ENCODE results near the gene RAD18.

DNA sequence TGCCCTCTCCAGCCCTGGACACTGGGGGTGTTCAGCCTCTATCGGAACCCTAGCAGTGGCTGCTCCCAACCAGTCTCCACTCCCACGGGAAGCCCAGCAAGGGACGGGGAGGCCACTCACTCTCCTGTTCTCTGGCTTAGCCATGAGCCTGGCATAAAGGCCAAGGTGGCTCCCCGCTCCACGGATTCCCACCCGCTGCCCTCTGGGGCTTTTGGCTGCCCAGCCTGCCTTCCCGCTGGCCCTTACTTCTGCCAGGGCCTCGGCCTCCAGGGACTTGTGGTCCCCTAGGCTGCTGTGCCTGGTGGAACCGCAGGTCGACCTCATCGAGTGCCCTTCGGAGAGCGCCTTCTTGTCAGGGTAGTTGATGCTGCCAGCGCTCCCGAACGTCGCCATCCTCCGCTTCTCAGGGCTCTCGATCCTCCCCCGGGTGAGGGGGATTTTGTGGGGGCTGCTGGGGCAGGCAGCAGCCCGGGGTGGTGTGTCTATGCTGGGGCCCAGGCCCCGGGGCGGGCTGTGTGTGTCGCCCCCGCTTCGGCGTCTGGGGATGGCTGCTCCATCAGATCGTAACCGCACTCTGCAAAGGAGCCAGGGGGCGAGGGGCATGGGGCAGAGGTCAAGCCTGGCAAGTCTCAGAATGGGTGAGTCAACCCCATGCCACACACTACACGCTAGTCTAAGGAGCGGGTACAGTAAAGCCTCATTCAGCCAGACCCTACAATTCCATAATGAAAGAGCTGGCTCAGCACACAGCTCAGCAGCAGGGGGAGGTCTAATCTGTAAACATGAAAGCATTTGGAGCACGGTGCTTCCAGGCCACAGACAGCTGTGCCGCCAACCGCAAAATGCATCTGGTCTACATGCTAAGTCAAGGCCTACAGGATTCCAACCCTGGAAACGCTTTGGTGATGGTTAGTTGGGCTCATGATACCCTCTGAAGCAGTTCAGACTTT, 27.3 kb upstream of the RAD18 start:
- TF ChIP-seq POLR2A (IDR thresholded peaks at IDR 0.05) (no peak), CTCF (IDR thresholded peaks at IDR 0.05) (no peak)
